ENCODE data around the gene ADORA1.

Gene ADORA1

DNA sequence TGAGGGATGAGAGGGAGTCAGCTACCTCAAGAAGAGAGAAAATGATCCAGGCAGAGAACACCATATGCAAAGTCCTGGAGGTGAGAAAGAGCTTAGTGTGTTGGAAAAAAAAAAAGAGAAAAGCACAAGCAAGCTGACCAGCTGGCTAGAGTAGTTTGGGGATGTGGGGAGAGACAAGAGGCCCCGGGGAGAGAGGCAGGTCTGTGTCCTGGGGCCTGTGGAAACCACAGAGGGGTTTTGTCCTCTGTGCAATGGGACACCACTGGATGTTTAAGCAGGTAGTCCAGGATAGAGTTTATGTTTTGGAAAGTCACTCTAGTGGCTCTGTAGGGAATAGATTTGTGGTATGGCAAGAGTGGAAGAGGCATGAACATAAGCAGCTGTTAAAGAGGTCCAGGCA lies 73.4 kb downstream of the ADORA1 start:
- no peak for TF ChIP-seq NFIC (IDR thresholded peaks at IDR 0.05)
- TF ChIP-seq, protein P1, sequence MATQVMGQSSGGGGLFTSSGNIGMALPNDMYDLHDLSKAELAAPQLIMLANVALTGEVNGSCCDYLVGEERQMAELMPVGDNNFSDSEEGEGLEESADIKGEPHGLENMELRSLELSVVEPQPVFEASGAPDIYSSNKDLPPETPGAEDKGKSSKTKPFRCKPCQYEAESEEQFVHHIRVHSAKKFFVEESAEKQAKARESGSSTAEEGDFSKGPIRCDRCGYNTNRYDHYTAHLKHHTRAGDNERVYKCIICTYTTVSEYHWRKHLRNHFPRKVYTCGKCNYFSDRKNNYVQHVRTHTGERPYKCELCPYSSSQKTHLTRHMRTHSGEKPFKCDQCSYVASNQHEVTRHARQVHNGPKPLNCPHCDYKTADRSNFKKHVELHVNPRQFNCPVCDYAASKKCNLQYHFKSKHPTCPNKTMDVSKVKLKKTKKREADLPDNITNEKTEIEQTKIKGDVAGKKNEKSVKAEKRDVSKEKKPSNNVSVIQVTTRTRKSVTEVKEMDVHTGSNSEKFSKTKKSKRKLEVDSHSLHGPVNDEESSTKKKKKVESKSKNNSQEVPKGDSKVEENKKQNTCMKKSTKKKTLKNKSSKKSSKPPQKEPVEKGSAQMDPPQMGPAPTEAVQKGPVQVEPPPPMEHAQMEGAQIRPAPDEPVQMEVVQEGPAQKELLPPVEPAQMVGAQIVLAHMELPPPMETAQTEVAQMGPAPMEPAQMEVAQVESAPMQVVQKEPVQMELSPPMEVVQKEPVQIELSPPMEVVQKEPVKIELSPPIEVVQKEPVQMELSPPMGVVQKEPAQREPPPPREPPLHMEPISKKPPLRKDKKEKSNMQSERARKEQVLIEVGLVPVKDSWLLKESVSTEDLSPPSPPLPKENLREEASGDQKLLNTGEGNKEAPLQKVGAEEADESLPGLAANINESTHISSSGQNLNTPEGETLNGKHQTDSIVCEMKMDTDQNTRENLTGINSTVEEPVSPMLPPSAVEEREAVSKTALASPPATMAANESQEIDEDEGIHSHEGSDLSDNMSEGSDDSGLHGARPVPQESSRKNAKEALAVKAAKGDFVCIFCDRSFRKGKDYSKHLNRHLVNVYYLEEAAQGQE (IDR thresholded peaks at IDR 0.05; ENCODE audit: low read depth) = no peak
- TF ChIP-seq, protein P2, sequence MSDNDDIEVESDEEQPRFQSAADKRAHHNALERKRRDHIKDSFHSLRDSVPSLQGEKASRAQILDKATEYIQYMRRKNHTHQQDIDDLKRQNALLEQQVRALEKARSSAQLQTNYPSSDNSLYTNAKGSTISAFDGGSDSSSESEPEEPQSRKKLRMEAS (IDR thresholded peaks at IDR 0.05) = no peak
- no peak for TF ChIP-seq FOXM1 (IDR thresholded peaks at IDR 0.05; ENCODE audit: borderline replicate concordance, low read depth)

DNA sequence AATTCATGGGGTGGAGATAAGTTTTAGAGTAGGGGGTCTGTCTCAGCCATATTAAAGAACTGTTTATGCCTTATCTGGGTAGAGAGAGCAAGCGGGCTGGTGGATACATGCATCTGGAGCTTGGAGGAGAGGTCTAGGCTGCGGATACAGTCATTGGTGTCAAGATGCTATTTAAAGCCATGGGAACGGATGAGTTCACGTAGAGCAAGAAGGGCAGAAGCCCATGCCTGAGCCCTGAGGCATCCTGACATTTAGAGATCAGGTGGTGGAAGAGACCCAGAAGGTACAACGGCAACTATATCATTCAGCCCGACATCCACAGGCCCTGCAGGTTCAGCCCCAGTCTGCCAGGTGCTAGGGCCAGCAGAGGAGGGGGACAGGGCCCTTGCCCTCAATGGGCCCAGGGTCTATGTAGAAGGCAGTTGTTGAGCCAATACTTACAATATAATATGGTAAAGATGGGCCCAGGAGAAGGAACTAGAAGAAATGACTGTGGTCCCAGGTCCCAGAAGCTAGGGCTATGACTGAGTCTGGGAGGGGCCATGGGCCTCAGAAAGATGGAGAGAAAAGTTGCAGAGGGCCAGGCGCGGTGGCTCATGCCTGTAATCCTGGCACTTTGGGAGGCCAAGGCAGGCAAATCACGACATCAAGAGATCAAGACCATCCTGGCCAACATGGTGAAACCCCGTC lies 74.1 kb downstream of the ADORA1 start:
- TF ChIP-seq EGR1 (IDR thresholded peaks at IDR 0.05) (no peak), TEAD4 (IDR thresholded peaks at IDR 0.05) (no peak)

DNA sequence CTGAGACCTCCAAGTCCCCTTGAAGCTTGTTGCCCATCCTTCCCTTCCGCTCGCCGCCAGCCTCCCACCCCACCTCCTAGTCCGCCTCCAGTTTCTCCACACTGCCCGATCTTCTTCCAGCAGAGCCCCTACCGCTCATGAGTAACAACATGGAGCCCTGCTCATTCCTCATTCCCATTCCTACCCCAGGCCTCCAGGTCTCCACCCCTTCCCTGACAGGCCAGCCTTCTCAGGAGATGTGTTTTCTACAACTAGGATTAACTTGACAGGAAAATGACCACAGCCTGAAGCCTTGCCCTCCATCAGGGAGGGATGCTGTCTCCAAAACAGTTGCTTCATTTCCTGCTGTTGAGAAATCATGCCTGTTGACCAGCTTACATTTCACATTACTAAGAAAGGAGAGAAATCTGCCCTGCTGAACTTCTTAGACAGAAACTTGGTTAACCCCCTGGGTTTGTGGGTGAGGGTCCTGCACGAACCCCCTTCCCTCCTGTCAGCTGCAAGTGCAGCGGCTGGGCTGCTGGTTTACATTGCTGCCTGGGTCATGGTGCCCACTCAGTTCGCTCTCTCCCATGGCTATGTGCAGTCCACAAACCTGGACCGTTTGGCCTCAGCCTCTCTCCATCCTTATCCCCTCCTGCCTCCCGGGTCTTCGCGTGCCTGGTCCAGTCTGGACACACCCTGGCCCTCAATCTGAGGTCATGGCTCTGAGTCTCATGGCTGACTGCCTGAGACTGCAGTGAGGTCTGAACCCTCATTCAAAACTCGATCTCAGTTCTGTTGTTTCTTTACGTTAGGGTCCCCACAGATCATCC lies 75.1 kb downstream of the ADORA1 start:
- TF ChIP-seq NFIC (IDR thresholded peaks at IDR 0.05) (no peak), ZBTB7A (IDR thresholded peaks at IDR 0.05; ENCODE audit: low read depth) (no peak), FOXM1 (IDR thresholded peaks at IDR 0.05; ENCODE audit: borderline replicate concordance, low read depth) (no peak), RAD21 (IDR thresholded peaks at IDR 0.05; ENCODE audit: low read depth) (no peak), EP300 (IDR thresholded peaks at IDR 0.05; ENCODE audit: borderline replicate concordance) (no peak), YY1 (IDR thresholded peaks at IDR 0.05; ENCODE audit: low read depth) (no peak), CREB1 (IDR thresholded peaks at IDR 0.05; ENCODE audit: low read depth) (no peak), TEAD4 (IDR thresholded peaks at IDR 0.05) (no peak), EGR1 (IDR thresholded peaks at IDR 0.05) (no peak), TCF12 (IDR thresholded peaks at IDR 0.05; ENCODE audit: low read depth) (no peak), TAF1 (IDR thresholded peaks at IDR 0.05; ENCODE audit: low read depth) (no peak)
- TF ChIP-seq, protein P2 (IDR thresholded peaks at IDR 0.05) = no peak
- TF ChIP-seq, protein P3, sequence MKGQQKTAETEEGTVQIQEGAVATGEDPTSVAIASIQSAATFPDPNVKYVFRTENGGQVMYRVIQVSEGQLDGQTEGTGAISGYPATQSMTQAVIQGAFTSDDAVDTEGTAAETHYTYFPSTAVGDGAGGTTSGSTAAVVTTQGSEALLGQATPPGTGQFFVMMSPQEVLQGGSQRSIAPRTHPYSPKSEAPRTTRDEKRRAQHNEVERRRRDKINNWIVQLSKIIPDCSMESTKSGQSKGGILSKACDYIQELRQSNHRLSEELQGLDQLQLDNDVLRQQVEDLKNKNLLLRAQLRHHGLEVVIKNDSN (IDR thresholded peaks at IDR 0.05) = no peak
- TF ChIP-seq, protein P1 (IDR thresholded peaks at IDR 0.05; ENCODE audit: low read depth) = no peak

DNA sequence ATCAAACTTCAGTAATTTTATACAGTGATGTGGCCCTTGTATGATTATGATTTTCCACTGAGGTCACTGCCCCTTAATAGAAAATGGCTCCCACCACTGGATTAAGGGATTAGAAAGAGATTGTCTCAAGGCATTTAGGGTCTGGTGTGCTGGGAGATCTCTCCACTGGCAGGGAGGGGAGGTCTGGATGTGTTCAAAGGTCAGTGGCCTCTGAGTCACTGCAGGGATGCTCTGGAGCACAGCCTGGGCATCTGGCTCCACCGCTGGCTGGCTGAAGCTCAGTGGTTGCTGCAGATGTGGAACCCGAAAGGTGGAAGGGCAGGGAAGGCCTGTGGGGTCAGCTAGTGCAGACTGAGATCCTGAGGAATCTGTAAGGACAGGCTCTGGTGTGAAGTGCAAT lies 77.2 kb downstream of the ADORA1 start:
- TF ChIP-seq EP300 (IDR thresholded peaks at IDR 0.05; ENCODE audit: borderline replicate concordance) (no peak), NFIC (IDR thresholded peaks at IDR 0.05) (no peak), FOXM1 (IDR thresholded peaks at IDR 0.05; ENCODE audit: borderline replicate concordance, low read depth) (no peak), TAF1 (IDR thresholded peaks at IDR 0.05; ENCODE audit: low read depth) (no peak), ZBTB7A (IDR thresholded peaks at IDR 0.05; ENCODE audit: low read depth) (no peak), CREB1 (IDR thresholded peaks at IDR 0.05; ENCODE audit: low read depth) (no peak), EGR1 (IDR thresholded peaks at IDR 0.05) (no peak), YY1 (IDR thresholded peaks at IDR 0.05; ENCODE audit: low read depth) (no peak), CEBPB (IDR thresholded peaks at IDR 0.05) (no peak), TCF12 (IDR thresholded peaks at IDR 0.05; ENCODE audit: low read depth) (no peak), TEAD4 (IDR thresholded peaks at IDR 0.05) (no peak), RAD21 (IDR thresholded peaks at IDR 0.05; ENCODE audit: low read depth) (no peak)
- TF ChIP-seq, protein P2 (IDR thresholded peaks at IDR 0.05) = no peak
- TF ChIP-seq, protein P3 (IDR thresholded peaks at IDR 0.05) = no peak
- TF ChIP-seq, protein P1 (IDR thresholded peaks at IDR 0.05; ENCODE audit: low read depth) = no peak

All from Ishikawa (cell line).